ENCODE data around the gene RCC1.
"Not testable (repeated sequence)": the region's sequence is repeated elsewhere in the genome, so short reads cannot be mapped to it uniquely, and the experiment has no call there.

RCC1 gene, protein sequence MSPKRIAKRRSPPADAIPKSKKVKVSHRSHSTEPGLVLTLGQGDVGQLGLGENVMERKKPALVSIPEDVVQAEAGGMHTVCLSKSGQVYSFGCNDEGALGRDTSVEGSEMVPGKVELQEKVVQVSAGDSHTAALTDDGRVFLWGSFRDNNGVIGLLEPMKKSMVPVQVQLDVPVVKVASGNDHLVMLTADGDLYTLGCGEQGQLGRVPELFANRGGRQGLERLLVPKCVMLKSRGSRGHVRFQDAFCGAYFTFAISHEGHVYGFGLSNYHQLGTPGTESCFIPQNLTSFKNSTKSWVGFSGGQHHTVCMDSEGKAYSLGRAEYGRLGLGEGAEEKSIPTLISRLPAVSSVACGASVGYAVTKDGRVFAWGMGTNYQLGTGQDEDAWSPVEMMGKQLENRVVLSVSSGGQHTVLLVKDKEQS

GRCh38 chr1:28505406-28506187 lies at the start of gene RCC1:
TSS of gene RCC1 (plus strand) at chr1:28506043. CDS start at chr1:28529867, 23,824 bp downstream.
- DNase-seq (ENCODE audit: low read depth in 2 of 2), result peak; percentile 86 to 90

GRCh38 chr1:28456078-28456477 lies 49.8 kb upstream of the RCC1 start:
- DNase-seq (ENCODE audit: low read depth in 2 of 2), result no peak

- DNase-seq (ENCODE audit: low read depth in 2 of 2), result no peak
Measured at GRCh38 chr1:28457678-28458077, 48.2 kb upstream of the RCC1 start.

DNA sequence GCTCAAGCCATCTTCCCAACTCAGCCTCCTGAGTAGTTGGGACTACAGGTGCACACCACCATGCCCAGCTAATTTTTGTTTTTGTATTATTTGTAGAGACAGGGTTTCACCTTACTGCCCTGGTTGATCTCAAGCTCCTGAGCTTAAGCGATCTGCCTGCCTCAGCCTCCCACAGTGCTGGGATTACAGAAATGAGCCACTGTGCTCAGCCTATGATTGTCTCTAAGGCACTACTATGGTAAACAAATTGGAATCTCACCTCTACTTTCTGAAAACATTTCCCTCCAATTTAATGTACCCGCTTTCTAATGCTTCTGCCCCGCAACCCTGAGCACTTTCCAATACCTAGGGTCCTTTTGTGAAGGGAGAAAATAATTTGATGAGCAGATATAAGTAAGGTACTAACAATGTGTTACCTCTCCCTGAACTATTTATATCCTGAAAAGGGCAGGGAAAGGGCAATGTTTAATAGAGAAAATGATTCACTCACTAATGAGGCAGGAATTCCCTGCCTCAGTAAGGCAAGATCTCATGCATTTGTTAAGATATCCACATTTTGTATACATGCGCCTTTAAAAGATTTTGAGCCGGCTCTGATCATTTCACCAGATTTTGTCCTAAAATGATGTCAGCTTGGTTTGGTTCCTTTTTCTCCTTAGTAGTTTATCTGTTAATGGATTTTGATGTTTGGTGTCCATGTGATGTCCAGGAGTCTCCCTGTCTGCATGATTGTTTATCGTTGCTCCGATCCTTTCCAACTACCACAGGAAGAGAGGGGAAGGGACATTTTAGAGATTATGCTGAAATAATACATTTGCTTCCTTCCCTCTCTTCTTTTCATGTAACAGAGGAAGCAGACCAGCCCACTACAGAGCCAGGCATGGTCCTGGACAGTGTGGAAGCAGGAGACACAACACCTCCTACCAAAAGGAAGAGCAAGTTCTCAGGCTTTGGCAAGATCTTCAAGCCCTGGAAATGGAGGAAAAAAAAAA lies 47.3 kb upstream of the RCC1 start:
- no peak for DNase-seq (ENCODE audit: low read depth in 2 of 2)

GRCh38 chr1:28466226-28466778 lies 39.5 kb upstream of the RCC1 start:
- DNase-seq (ENCODE audit: low read depth in 2 of 2), result no peak

DNA sequence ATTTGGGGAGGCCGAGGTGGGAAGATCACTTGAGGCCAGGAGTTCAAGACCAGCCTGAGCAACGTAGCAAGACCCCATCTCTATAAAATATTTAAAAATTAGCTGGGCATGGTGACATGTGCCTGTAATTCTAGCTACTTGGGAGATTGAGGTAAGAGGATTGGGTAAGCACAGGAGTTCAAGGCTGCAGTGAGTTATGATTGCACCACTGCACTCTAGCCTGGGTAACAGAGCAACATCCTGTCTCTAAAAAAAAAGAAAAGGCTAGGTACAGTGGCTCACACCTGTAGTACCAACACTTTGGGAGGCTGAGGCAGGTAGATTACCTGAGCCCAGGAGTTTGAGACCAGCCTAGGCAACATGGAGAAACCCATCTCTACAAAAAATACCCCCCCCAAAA lies 35.7 kb upstream of the RCC1 start:
- no peak for DNase-seq (ENCODE audit: low read depth in 2 of 2)

- DNase-seq (ENCODE audit: low read depth in 2 of 2), result not testable (repeated sequence)
Measured at GRCh38 chr1:28479497-28479896, 26.3 kb upstream of the RCC1 start.

GRCh38 chr1:28480308-28480707 lies 25.5 kb upstream of the RCC1 start:
- DNase-seq (ENCODE audit: low read depth in 2 of 2), result no peak

DNA sequence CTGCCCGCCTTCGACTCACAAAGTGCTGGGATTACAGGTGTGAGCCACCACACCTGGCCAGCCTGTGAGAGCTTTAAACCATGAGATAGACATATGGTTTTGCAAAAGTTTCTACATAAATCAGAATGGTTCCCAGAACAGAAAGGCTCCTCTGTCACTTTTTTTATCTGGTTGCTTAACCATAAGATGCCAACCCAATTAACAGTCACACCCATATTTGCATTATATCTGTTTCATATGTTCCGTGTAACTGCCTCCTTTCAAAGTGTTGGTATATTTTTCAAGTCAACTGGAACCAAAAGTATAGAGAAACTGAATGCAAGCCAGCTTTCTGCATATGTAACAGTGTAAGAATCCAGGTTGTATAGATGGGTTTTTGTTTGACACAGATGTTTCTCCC lies 23.7 kb upstream of the RCC1 start:
- DNase-seq (ENCODE audit: low read depth in 2 of 2), result no peak

GRCh38 chr1:28482702-28483101 lies 23.1 kb upstream of the RCC1 start:
- DNase-seq (ENCODE audit: low read depth in 2 of 2), result no peak

DNA sequence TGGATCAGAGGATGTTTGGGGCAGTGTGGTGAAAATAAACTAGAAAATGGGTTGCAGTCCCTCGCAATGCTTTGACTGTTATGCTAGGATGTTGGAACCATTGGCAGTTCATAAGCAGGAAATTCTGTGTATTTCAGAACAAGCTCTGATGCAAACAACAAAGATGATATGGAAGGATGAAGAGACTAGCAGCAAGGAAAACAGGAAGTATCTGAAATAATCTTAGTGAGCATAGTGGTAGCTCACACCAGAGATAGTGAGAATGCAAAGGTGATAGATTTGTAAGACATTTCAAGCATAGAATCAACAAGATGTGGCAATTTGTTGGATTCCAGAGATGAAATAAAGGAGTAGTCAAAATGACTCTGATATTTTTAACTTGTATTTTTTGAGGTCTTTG lies 11.1 kb upstream of the RCC1 start:
- DNase-seq (ENCODE audit: low read depth in 2 of 2), result no peak

DNA sequence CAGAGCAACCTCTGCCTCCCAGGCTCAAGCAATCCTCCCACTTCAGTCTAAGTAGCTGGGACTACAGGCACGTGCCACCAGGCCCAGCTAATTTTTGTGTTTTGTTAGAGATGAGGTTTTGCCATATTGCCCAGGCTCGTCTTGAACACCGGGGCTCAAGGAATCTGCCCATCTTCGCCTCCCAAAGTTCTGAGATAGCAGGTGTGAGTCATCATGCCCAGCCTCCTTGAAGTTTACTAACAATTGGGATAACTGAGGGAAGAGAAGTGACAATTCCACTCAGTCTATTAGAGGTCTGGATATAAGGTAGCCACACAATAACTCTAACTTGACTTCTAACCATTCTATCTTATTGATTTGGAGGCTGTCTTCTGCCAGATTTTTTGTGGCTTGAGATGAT lies 6.3 kb upstream of the RCC1 start:
- no peak for DNase-seq (ENCODE audit: low read depth in 2 of 2)

DNA sequence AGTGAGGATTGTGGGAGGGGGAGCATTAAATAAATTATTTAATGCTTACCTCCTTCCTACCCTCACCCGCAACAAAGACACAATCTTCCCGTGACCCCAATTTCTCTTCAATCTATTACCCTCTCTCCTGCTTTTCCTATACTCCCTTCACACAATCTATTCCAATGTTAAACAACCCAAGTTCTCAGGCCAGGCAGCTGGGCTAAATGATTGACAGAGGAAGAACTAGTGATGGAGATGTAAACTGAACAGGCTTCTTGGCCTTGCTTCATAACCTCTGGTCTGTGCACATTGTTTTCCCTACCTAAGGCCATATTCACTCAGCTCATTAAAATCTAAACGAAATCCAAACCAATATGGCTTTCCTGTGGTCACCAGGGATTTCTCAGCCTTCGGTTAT lies 3.9 kb upstream of the RCC1 start:
- no peak for DNase-seq (ENCODE audit: low read depth in 2 of 2)

GRCh38 chr1:28503117-28503516 lies 2.7 kb upstream of the RCC1 start:
- DNase-seq (ENCODE audit: low read depth in 2 of 2), result no peak

- no peak for DNase-seq (ENCODE audit: low read depth in 2 of 2)
Measured at GRCh38 chr1:28506907-28507246, 1.0 kb downstream of the RCC1 start.

- DNase-seq (ENCODE audit: low read depth in 2 of 2), result no peak
Measured at GRCh38 chr1:28507247-28507645, 1.4 kb downstream of the RCC1 start.

- DNase-seq (ENCODE audit: low read depth in 2 of 2), result no peak
Measured at GRCh38 chr1:28507646-28508434, 2.0 kb downstream of the RCC1 start.

DNA sequence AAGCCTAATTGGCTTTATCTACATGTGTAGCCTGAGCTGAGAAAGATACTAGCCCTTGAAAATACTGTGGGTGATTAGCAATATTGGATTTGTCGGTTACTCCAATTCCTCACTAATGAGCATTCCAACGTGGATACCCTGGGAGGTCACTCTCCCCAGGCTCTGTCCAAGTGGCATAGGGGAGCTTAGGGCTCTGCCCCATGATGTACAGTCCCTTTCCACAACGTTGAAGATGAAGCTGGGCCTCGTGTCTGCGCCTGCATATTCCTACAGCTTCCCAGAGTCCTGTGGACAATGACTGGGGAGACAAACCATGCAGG lies 2.6 kb downstream of the RCC1 start:
- DNase-seq (ENCODE audit: low read depth in 2 of 2), result no peak

- DNase-seq (ENCODE audit: low read depth in 2 of 2), result no peak
Measured at GRCh38 chr1:28509705-28510272, 3.9 kb downstream of the RCC1 start.

GRCh38 chr1:28510273-28510969 lies 4.6 kb downstream of the RCC1 start:
- no peak for DNase-seq (ENCODE audit: low read depth in 2 of 2)
